SJSA1 (cell line): ENCODE data around the gene HOXA3. TPM values are rescaled to one million over a fixed set of nuclear protein-coding genes. Genes with fewer than 3 reads are reported as not detected.

Source experiments
- DNase-seq, 2 experiments: peaks; one replicate each; pipeline ENCODE4 v3.0.0-alpha.2; 2015 to 2020; ENCODE audit warnings: low spot score in 2 of 2, low read depth in 1 of 2
- H3K27ac ChIP-seq: fragments of 250-450 bp; sonication (Bioruptor Pico); 2 replicates; pipeline ENCODE4 v1.5.1; 2020; ENCODE audit warnings: mild to moderate bottlenecking, moderate library complexity
- H3K27me3 ChIP-seq: fragments of 250-450 bp; sonication (Bioruptor Pico); replicated peaks from 2 replicates; pipeline ENCODE4 v1.5.1; 2020; ENCODE audit warnings: mild to moderate bottlenecking, moderate library complexity
- H3K36me3 ChIP-seq: fragments of 250-450 bp; sonication (Bioruptor Pico); 2 replicates; pipeline ENCODE4 v1.5.1; 2020; ENCODE audit warnings: mild to moderate bottlenecking
- H3K4me1 ChIP-seq: fragments of 250-450 bp; sonication (Bioruptor Pico); replicated peaks from 2 replicates; pipeline ENCODE4 v1.6.1; 2021; ENCODE audit warnings: mild to moderate bottlenecking
- H3K4me3 ChIP-seq: fragments of 250-450 bp; sonication (Bioruptor Pico); 2 replicates; pipeline ENCODE4 v1.5.1; 2020; ENCODE audit warnings: mild to moderate bottlenecking
- H3K9me3 ChIP-seq: fragments of 250-450 bp; sonication (Bioruptor Pico); replicated peaks from 2 replicates; pipeline ENCODE4 v1.5.1; 2020; ENCODE audit warnings: mild to moderate bottlenecking
- total RNA-seq: library from RNA; depleted of rRNA; stranded (reverse); fragments of >200 nt; shearing (Covaris generic); gene quantifications from 2 replicates; pipeline ENCODE4 v1.2.3, GENCODE V29; 2014

Gene HOXA3
- total RNA-seq, 1 experiment from 2014 or later: 1.8 TPM

DNA sequence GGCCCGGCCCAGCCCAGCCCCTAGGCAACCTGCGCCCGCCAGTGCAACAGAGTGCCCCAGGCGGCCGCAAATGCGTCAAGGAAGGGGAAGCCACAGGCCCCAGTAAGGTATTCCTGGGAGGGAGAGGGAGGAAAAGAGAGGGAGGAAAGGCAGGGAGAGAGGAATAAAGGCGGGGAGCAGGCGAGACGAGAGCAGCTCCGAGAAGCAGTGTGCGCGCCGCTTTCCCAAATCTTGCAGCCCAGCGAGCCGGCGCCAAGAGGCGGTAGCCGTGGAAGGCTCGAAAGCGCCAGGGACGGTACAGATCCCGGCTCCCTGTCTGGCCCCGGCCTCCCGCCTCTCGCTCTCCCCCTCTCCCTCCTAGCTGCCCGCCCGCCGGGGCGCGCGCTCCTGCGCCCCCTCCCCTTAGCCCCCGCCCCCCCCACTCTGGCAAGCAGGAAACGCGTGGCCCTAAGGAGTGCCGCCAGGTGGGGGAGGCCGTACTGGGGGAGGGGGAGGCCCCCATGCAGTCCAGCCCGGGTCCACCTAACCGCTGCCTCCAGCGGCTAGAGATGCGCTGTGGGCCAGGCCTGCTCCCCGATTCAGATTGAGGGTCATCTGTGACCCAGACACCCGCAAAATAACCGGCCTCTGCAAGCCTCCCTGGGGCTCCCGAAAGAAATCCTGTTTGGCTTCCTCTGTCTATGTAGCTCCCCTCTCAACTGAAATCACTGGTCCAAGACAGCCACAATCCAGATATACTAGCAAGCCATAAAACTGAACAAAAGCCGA lies 17.5 kb upstream of the HOXA3 start:
- H3K27me3 ChIP-seq: no peaks in the 10 kb centered on the region
- peak overlapping the region; percentile 93 for H3K27ac ChIP-seq
- peak overlapping the region; percentile 57 for H3K4me3 ChIP-seq
- no peaks in the 10 kb centered on the region for H3K9me3 ChIP-seq
- peaks cover 59% of the 10 kb centered on the region for H3K4me1 ChIP-seq
- peaks cover 35% of the 10 kb centered on the region for H3K36me3 ChIP-seq
- peak; percentile 64 to 78 for DNase-seq

- DNase-seq: peak; percentile 72 to 93
- Histone ChIP-seq H3K27me3 (no peaks in the 10 kb centered on the region), H3K36me3 (peaks cover 42% of the 10 kb centered on the region), H3K4me1 (peaks cover 63% of the 10 kb centered on the region), H3K4me3 (peak overlapping the region; percentile 57), H3K9me3 (no peaks in the 10 kb centered on the region), H3K27ac (peak overlapping the region; percentile 93)
These were observed 16.0 kb upstream of the HOXA3 start for GRCh38 chr7:27168265-27168947.

GRCh38 chr7:27167916-27168264 lies 15.5 kb upstream of the HOXA3 start:
- H3K27ac ChIP-seq: peak overlapping the region; percentile 93
- no peaks in the 10 kb centered on the region for H3K9me3 ChIP-seq
- peak overlapping the region; percentile 57 for H3K4me3 ChIP-seq
- peak; percentile 71 to 92 for DNase-seq
- H3K4me1 ChIP-seq: peaks cover 67% of the 10 kb centered on the region
- H3K27me3 ChIP-seq: no peaks in the 10 kb centered on the region
- H3K36me3 ChIP-seq: peaks cover 44% of the 10 kb centered on the region

- Histone ChIP-seq H3K4me3 (peak overlapping the region; percentile 57), H3K36me3 (peaks cover 47% of the 10 kb centered on the region), H3K9me3 (no peaks in the 10 kb centered on the region), H3K27ac (peak overlapping the region; percentile 93), H3K27me3 (no peaks in the 10 kb centered on the region), H3K4me1 (peaks cover 61% of the 10 kb centered on the region)
- DNase-seq: peak; percentile 83 to 86
These were observed 14.4 kb upstream of the HOXA3 start for GRCh38 chr7:27166531-27167505.

DNA sequence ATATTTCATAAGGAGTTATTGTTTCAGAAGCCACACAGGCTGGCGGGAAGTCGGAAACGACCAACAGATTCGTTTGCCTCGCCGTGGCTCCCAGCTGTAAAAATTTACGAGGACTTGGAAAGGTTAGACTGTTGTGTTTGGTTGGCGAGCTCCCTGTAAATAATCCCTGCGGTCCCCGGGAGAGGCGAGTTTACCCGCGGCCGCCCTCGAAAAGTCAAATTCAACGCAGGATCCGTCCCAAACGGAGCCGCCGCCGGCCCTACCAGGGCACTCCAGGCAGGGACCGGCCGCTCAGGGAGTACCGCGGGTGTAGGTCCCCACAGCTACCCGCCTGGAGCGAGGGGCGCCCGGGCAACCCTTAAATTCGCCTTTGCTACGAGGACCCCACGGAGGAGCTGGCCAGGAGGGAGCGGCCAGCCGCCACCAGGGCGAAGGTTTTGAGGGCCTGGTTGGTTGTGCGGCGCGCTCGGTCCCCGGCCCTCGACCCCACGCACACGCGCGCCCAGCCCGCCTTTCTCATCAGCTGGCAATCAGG lies 13.7 kb upstream of the HOXA3 start:
- Histone ChIP-seq H3K4me3 (peak overlapping the region; percentile 57), H3K9me3 (no peaks in the 10 kb centered on the region), H3K27ac (peak overlapping the region; percentile 93), H3K27me3 (no peaks in the 10 kb centered on the region), H3K36me3 (peaks cover 41% of the 10 kb centered on the region), H3K4me1 (peaks cover 59% of the 10 kb centered on the region)
- DNase-seq: no peak

- Histone ChIP-seq H3K36me3 (peaks cover 41% of the 10 kb centered on the region), H3K27ac (peak within 1 kb of the TSS; percentile 93), H3K4me1 (peaks cover 64% of the 10 kb centered on the region), H3K27me3 (no peaks in the 10 kb centered on the region), H3K9me3 (no peaks in the 10 kb centered on the region), H3K4me3 (peak within 1 kb of the TSS; percentile 57)
- DNase-seq: peak; percentile 88 to 95
These were observed 13.0 kb upstream of the HOXA3 start, which contains the start of gene HOXA9 for GRCh38 chr7:27165089-27165995. TSS of gene HOXA9 (minus strand) at chr7:27165537. CDS start at chr7:27165457, 80 bp downstream.

DNA sequence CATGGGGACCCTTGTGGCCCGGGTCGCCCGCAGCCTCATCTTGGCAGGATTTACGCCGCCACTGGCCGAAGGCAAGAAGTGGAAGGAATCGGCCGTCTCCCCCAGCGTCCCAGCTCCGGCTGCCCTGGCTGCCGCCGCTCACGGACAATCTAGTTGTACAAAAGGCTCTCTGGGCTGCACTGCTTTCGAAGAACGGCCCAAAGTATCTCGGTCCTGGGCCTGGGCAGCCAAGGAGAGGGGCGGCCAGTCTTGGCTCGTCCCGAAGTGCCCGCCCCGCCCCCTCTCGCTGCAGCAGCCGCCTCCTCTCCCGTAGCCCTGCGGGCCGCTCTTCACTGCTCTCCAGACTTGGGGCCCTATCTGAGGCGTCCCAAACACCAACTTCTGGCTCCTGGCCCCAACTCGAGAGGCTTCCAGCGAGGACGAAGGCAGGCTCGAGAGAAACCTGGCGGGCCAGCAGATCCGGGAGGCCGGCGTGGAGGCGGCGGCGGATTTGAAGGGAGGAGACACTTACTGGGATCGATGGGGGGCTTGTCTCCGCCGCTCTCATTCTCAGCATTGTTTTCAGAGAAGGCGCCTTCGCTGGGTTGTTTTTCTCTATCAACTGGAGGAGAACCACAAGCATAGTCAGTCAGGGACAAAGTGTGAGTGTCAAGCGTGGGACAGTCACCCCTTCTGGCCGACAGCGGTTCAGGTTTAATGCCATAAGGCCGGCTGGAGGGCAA lies 12.1 kb upstream of the HOXA3 start:
- no peaks in the 10 kb centered on the region for H3K9me3 ChIP-seq
- DNase-seq: peak in 1 of 2 experiments; percentile 71
- H3K4me1 ChIP-seq: peaks cover 65% of the 10 kb centered on the region
- H3K36me3 ChIP-seq: peaks cover 40% of the 10 kb centered on the region
- peak overlapping the region; percentile 93 for H3K27ac ChIP-seq
- peak overlapping the region; percentile 57 for H3K4me3 ChIP-seq
- H3K27me3 ChIP-seq: no peaks in the 10 kb centered on the region

GRCh38 chr7:27164045-27164366 lies 11.6 kb upstream of the HOXA3 start:
- H3K9me3 ChIP-seq: no peaks in the 10 kb centered on the region
- peaks cover 35% of the 10 kb centered on the region for H3K36me3 ChIP-seq
- H3K27me3 ChIP-seq: no peaks in the 10 kb centered on the region
- peak overlapping the region; percentile 57 for H3K4me3 ChIP-seq
- no peak overlapping the region for H3K27ac ChIP-seq
- no peak for DNase-seq
- H3K4me1 ChIP-seq: peaks cover 61% of the 10 kb centered on the region

DNA sequence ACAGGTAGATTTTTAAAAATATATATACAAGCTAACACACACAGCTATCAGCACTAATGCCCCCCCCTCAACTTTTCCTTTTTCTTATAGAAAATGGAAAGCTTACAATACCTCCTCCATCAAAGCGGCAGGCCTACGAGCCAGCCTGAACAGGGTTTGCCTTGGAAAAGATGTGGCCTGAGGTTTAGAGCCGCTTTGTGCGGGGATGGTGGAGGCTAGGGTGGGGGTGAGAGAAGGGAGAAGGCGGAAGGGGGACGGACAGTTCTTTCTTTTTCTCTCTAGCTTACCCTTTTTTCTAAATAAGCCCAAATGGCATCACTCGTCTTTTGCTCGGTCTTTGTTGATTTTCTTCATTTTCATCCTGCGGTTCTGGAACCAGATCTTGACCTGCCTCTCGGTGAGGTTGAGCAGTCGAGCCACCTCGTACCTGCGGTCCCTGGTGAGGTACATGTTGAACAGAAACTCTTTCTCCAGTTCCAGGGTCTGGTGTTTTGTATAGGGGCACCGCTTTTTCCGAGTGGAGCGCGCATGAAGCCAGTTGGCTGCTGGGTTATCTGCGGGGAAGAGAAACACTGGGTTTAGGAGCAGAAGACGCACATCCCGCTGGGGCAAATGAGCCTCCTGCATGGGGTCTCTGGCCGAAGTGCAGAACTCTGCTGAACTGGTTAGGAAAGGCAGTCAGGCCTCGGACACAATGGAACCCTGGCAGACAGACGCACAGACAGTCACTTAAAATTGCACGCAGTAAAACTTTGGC lies 11.1 kb upstream of the HOXA3 start:
- peak in 1 of 2 experiments; percentile 11 for DNase-seq
- H3K4me1 ChIP-seq: peaks cover 57% of the 10 kb centered on the region
- peaks cover 31% of the 10 kb centered on the region for H3K36me3 ChIP-seq
- no peak overlapping the region for H3K27ac ChIP-seq
- H3K9me3 ChIP-seq: no peaks in the 10 kb centered on the region
- H3K4me3 ChIP-seq: peak overlapping the region; percentile 57
- H3K27me3 ChIP-seq: no peaks in the 10 kb centered on the region

DNA sequence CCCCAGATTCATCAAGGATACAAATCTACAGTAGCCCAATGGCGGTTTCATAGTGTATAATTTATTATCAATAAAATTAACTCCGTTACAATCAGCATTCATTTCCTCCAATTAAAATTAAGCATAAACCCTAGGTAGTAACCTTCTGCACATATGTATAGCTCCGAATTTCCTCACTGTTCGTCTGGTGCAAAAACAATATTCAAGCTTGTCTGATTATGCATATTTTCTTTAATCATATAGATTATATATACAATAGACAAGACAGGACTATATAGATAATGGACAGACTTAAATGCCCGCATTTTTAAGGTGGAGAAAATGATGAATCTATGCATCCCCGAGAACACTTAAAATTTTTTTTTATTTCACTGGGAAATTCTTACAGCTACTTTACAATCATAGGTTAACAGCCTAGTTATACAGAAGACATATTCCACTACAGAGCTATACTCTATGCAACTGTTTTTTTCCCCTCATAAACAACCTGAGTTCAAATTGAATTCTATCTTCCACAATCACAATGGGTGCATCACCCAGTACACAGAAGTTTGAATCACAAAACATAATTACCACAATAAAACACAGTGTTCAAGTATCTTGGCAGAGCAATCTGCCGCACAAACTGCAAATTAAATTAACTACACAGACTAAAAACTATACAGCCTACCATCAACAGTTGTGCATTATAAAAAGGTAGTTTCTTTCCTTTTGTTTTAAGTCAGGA lies 10.3 kb upstream of the HOXA3 start:
- peaks cover 50% of the 10 kb centered on the region for H3K4me1 ChIP-seq
- no peaks in the 10 kb centered on the region for H3K9me3 ChIP-seq
- H3K27me3 ChIP-seq: no peaks in the 10 kb centered on the region
- no peak overlapping the region for H3K27ac ChIP-seq
- H3K36me3 ChIP-seq: peaks cover 28% of the 10 kb centered on the region
- DNase-seq: no peak
- H3K4me3 ChIP-seq: no peak overlapping the region; the same call in 1 of the 2 replicates
